HG03066 (cell line): ENCODE measurements around the gene CHPT1.
"Not testable (repeated sequence)": the region's sequence is repeated elsewhere in the genome, so short reads cannot be mapped to it uniquely, and the experiment has no call there.

Experiments
- ATAC-seq: cut with Tn5 transposase; IDR thresholded peaks from one replicate; pipeline ENCODE4 v1.9.1; 2021; ENCODE audit warnings: low read depth; ENCODE audit not compliant: unreplicated experiment

The CHPT1 gene

GRCh38 chr12:101697197-101697929 is at the start of gene CHPT1:
TSS of gene CHPT1 (plus strand) at chr12:101697640. CDS start at chr12:101697862, 222 bp downstream.
- peak; percentile 57 for ATAC-seq

- no peak for ATAC-seq
These were observed 49.7 kb upstream of the CHPT1 start for GRCh38 chr12:101647711-101648110.

DNA sequence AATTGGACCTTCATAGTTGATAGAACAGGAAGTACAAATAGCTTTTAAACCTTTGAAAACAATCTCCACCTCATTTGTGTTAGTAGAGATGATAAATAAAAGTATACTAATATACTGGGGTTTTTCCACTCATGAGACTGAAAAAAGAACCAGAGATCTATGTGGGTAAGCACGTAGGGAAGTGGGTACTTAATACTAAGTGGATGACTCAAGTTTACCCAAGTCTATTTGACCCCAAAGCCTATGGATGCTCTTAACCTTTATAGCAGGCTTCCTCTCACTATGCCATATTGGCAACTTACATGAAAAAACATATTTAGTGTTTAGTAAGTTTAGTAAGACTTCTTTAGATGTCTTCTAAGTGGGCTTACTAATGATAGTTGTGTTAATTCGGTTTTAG is 49.2 kb upstream of the CHPT1 start:
- no peak for ATAC-seq

GRCh38 chr12:101650346-101651117 is 46.9 kb upstream of the CHPT1 start:
- no peak for ATAC-seq

DNA sequence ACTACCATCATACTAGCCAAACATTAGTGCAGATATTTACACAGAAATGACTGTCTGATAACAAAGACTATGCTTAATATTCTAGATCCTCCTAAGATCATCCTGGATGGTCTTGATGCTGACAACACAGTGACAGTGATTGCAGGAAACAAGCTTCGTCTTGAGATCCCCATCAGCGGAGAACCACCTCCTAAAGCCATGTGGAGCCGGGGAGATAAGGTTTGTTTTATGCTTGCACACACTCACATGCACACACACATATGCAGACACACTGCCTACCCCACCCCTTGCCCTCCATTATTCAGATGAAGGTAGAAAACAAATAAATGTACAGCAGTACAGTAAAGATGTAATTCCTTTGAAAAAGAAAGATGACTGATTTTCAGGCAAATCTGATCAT is 44.4 kb upstream of the CHPT1 start:
- ATAC-seq, result no peak

GRCh38 chr12:101653503-101653902 is 43.9 kb upstream of the CHPT1 start:
- no peak for ATAC-seq

GRCh38 chr12:101654442-101654841 is 43.0 kb upstream of the CHPT1 start:
- ATAC-seq, result no peak

GRCh38 chr12:101655393-101655792 is 42.0 kb upstream of the CHPT1 start:
- no peak for ATAC-seq

- not testable (repeated sequence) for ATAC-seq
These were observed 36.8 kb upstream of the CHPT1 start for GRCh38 chr12:101660662-101661061.

DNA sequence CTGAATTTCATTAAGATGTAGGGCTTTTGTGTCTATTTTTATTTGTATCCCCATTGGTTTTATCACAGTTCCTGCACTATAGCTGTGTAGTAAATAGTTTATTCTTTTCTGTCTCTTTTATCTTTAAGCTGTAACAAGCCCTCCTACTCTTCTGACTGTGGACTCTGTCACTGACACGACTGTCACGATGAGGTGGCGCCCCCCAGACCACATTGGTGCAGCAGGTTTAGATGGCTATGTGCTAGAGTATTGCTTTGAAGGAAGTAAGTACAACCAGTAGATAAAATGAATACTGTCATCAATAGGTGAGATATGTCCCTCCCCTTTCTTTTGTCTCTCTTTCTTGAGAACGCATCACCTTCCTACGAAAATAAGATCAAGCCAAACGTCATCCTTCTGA is 34.1 kb upstream of the CHPT1 start:
- no peak for ATAC-seq

GRCh38 chr12:101664992-101665391 is 32.4 kb upstream of the CHPT1 start:
- ATAC-seq, result no peak

- no peak for ATAC-seq
These were observed 31.2 kb upstream of the CHPT1 start for GRCh38 chr12:101666052-101666728.

DNA sequence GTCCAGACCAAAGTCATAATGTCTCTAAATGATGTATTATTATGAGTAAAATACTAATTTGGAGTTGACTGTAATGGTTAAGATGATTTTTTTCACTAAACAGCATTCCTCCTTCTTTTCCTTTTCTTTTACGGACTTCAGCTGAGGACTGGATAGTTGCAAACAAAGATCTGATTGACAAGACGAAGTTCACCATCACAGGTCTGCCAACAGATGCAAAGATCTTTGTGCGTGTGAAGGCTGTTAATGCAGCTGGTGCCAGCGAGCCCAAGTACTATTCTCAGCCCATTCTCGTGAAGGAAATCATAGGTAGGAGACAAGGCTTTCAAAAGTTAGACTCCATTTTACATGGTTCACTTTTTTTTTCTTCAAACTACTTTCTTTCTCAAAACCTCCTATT is 29.8 kb upstream of the CHPT1 start:
- no peak for ATAC-seq

- no peak for ATAC-seq
These were observed 27.3 kb upstream of the CHPT1 start for GRCh38 chr12:101670007-101670671.

- ATAC-seq, result peak; percentile 92
These were observed 26.2 kb upstream of the CHPT1 start for GRCh38 chr12:101671157-101671791.

- ATAC-seq, result no peak
These were observed 25.6 kb upstream of the CHPT1 start for GRCh38 chr12:101671833-101672232.

GRCh38 chr12:101675555-101675954 is 21.9 kb upstream of the CHPT1 start:
- no peak for ATAC-seq

- not testable (repeated sequence) for ATAC-seq
These were observed 20.9 kb upstream of the CHPT1 start for GRCh38 chr12:101676497-101676896.

GRCh38 chr12:101678081-101678480 is 19.4 kb upstream of the CHPT1 start:
- ATAC-seq, result no peak

- ATAC-seq, result no peak
These were observed 17.2 kb upstream of the CHPT1 start for GRCh38 chr12:101680240-101680639.
